ENCODE data around the gene ZNF805. TPM values are rescaled to one million over a fixed set of nuclear protein-coding genes. Genes with fewer than 3 reads are reported as not detected.

ZNF805 gene
- total and polyA plus RNA-seq, 2 of the 13 experiments (the other 11 are each of a cell fraction or from before 2014, with no cell fraction given): 5.1 to 12.8 TPM

- TF ChIP-seq ZNF3 (CRISPR knock-in tag; IDR thresholded peaks at IDR 0.05) (no peak), THAP11 (CRISPR knock-in tag; IDR thresholded peaks at IDR 0.05) (peak; percentile 89), ATRX (CRISPR knock-in tag; IDR thresholded peaks at IDR 0.05; ENCODE audit: borderline replicate concordance) (no peak), ZNF761 (CRISPR knock-in tag; conservative IDR thresholded peaks at IDR 0.05) (peak; percentile 54), WIZ (CRISPR knock-in tag; IDR thresholded peaks at IDR 0.05) (peak; percentile 81), KMT2B (CRISPR knock-in tag; IDR thresholded peaks at IDR 0.05) (peak; percentile 59; the same call in 1 of the 2 replicates), MED1 (CRISPR knock-in tag; IDR thresholded peaks at IDR 0.05) (peak; percentile 25; the same call in 1 of the 2 replicates), PAF1 (CRISPR knock-in tag; IDR thresholded peaks at IDR 0.05) (no peak), POLR2AphosphoS5 (IDR thresholded peaks at IDR 0.05; ENCODE audit: low read depth, low read length) (peak; percentile 81), CCDC6 (CRISPR knock-in tag; IDR thresholded peaks at IDR 0.05) (0 out of 2 replicates have a peak, but pooled peaks have one; percentile 28), NAIF1 (CRISPR knock-in tag; IDR thresholded peaks at IDR 0.05; ENCODE audit: borderline replicate concordance) (0 out of 2 replicates have a peak, but pooled peaks have one; percentile 29)
- TF ChIP-seq, protein P1, sequence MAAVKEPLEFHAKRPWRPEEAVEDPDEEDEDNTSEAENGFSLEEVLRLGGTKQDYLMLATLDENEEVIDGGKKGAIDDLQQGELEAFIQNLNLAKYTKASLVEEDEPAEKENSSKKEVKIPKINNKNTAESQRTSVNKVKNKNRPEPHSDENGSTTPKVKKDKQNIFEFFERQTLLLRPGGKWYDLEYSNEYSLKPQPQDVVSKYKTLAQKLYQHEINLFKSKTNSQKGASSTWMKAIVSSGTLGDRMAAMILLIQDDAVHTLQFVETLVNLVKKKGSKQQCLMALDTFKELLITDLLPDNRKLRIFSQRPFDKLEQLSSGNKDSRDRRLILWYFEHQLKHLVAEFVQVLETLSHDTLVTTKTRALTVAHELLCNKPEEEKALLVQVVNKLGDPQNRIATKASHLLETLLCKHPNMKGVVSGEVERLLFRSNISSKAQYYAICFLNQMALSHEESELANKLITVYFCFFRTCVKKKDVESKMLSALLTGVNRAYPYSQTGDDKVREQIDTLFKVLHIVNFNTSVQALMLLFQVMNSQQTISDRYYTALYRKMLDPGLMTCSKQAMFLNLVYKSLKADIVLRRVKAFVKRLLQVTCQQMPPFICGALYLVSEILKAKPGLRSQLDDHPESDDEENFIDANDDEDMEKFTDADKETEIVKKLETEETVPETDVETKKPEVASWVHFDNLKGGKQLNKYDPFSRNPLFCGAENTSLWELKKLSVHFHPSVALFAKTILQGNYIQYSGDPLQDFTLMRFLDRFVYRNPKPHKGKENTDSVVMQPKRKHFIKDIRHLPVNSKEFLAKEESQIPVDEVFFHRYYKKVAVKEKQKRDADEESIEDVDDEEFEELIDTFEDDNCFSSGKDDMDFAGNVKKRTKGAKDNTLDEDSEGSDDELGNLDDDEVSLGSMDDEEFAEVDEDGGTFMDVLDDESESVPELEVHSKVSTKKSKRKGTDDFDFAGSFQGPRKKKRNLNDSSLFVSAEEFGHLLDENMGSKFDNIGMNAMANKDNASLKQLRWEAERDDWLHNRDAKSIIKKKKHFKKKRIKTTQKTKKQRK (IDR thresholded peaks at IDR 0.05; ENCODE audit: low read length): no peak
- TF ChIP-seq, protein P2, sequence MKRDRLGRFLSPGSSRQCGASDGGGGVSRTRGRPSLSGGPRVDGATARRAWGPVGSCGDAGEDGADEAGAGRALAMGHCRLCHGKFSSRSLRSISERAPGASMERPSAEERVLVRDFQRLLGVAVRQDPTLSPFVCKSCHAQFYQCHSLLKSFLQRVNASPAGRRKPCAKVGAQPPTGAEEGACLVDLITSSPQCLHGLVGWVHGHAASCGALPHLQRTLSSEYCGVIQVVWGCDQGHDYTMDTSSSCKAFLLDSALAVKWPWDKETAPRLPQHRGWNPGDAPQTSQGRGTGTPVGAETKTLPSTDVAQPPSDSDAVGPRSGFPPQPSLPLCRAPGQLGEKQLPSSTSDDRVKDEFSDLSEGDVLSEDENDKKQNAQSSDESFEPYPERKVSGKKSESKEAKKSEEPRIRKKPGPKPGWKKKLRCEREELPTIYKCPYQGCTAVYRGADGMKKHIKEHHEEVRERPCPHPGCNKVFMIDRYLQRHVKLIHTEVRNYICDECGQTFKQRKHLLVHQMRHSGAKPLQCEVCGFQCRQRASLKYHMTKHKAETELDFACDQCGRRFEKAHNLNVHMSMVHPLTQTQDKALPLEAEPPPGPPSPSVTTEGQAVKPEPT (CRISPR knock-in tag; IDR thresholded peaks at IDR 0.05; ENCODE audit: low read depth): peak; percentile 67
- TF ChIP-seq, protein P3, sequence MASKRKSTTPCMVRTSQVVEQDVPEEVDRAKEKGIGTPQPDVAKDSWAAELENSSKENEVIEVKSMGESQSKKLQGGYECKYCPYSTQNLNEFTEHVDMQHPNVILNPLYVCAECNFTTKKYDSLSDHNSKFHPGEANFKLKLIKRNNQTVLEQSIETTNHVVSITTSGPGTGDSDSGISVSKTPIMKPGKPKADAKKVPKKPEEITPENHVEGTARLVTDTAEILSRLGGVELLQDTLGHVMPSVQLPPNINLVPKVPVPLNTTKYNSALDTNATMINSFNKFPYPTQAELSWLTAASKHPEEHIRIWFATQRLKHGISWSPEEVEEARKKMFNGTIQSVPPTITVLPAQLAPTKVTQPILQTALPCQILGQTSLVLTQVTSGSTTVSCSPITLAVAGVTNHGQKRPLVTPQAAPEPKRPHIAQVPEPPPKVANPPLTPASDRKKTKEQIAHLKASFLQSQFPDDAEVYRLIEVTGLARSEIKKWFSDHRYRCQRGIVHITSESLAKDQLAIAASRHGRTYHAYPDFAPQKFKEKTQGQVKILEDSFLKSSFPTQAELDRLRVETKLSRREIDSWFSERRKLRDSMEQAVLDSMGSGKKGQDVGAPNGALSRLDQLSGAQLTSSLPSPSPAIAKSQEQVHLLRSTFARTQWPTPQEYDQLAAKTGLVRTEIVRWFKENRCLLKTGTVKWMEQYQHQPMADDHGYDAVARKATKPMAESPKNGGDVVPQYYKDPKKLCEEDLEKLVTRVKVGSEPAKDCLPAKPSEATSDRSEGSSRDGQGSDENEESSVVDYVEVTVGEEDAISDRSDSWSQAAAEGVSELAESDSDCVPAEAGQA (IDR thresholded peaks at IDR 0.05; ENCODE audit: low read depth): peak; percentile 92
- TF ChIP-seq, protein P3 (CRISPR knock-in tag; IDR thresholded peaks at IDR 0.05; ENCODE audit: borderline replicate concordance): no peak
- TF ChIP-seq, protein P4, sequence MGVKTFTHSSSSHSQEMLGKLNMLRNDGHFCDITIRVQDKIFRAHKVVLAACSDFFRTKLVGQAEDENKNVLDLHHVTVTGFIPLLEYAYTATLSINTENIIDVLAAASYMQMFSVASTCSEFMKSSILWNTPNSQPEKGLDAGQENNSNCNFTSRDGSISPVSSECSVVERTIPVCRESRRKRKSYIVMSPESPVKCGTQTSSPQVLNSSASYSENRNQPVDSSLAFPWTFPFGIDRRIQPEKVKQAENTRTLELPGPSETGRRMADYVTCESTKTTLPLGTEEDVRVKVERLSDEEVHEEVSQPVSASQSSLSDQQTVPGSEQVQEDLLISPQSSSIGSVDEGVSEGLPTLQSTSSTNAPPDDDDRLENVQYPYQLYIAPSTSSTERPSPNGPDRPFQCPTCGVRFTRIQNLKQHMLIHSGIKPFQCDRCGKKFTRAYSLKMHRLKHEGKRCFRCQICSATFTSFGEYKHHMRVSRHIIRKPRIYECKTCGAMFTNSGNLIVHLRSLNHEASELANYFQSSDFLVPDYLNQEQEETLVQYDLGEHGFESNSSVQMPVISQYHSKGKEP (CRISPR knock-in tag; IDR thresholded peaks at IDR 0.05): no peak
These were observed 49.0 kb upstream of the ZNF805 start, which contains the start of gene ZNF264 (continued) for GRCh38 chr19:57191141-57192076.

Measured in HepG2 (cell line).